ENCODE data around the gene AP2A1. TPM values are rescaled to one million over a fixed set of nuclear protein-coding genes. Genes with fewer than 3 reads are reported as not detected.

AP2A1 gene
- polyA plus RNA-seq, 2 of the 4 experiments (the other 2 are of a cell fraction): 36.6 to 58.6 TPM

DNA sequence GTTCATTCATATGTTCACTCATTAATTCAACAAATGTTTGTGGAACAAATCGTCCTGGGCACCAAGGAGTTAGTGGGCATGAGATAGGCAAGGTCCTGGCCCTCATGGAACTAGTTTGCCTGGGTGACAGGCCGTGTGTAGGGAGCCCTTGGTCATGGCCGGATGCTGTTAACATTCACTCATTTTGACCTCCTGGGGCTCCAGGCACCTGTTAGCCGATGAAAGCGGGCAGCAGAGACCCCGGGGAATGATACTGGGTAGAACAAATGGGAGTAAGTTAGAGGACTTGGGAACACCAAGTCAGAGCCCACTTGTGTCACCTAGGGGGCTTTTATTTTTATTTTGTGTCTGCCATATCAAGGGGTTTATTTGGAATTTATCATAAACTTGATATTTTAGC lies 57.9 kb downstream of the AP2A1 start:
- 75% methylated on average over 6 of the region's 6 CpGs for WGBS (ENCODE audit: missing lambda C conversion rate)
- no peak for FAIRE-seq

DNA sequence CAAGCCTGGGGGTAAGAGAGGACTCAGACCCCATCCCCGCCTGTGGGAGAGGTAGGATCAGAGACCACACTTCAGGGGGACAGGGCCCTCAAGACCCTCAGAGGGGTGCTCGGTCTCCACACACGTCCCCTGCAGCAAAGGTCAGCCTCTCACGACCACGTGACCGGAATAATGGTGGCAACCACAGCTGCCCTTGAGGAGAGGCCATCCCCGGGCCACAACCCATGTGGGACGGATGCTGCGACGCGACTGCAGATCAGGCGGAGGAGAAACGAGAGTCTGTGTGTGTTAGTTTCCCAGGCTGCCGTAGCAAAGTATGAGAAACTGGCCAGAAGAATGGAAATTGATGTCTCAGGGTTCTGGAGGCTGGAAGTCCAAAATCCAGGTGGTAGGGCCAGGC lies 60.2 kb downstream of the AP2A1 start:
- WGBS (ENCODE audit: missing lambda C conversion rate): 92% methylated on average over 14 of the region's 14 CpGs
- DNase-seq (ENCODE audit: low read depth in 1 of 2, low spot score in 1 of 2) (no peak), ATAC-seq (no peak), FAIRE-seq (no peak)
- TF ChIP-seq TP53 (CRISPR knock-in tag; IDR thresholded peaks at IDR 0.05) (no peak), RAD21 (conservative IDR thresholded peaks at IDR 0.05 in 1 of 2, IDR thresholded peaks at IDR 0.05 in 1 of 2) (no peak), POLR2A (IDR thresholded peaks at IDR 0.05; ENCODE audit: low read length) (no peak), HDAC2 (IDR thresholded peaks at IDR 0.05) (no peak), MAX (IDR thresholded peaks at IDR 0.05) (no peak), FOSL2 (IDR thresholded peaks at IDR 0.05) (no peak), FOSL2 (CRISPR knock-in tag; IDR thresholded peaks at IDR 0.05) (no peak), REST (IDR thresholded peaks at IDR 0.05) (no peak), ZFP36 (IDR thresholded peaks at IDR 0.05; ENCODE audit: borderline replicate concordance, partially characterized antibody) (no peak), NR3C1 (IDR thresholded peaks at IDR 0.05) (no peak), HOXB13 (CRISPR knock-in tag; IDR thresholded peaks at IDR 0.05; ENCODE audit: low read depth) (no peak), BCL3 (IDR thresholded peaks at IDR 0.05) (no peak), CBX8 (IDR thresholded peaks at IDR 0.05) (no peak), RCOR1 (IDR thresholded peaks at IDR 0.05; ENCODE audit: low read depth, low read length) (no peak), ZSCAN20 (CRISPR knock-in tag; IDR thresholded peaks at IDR 0.05) (no peak), CHD4 (IDR thresholded peaks at IDR 0.05; ENCODE audit: borderline replicate concordance) (no peak), RNF2 (IDR thresholded peaks at IDR 0.05; ENCODE audit: borderline replicate concordance, low read depth) (no peak)
- TF ChIP-seq, protein P1, sequence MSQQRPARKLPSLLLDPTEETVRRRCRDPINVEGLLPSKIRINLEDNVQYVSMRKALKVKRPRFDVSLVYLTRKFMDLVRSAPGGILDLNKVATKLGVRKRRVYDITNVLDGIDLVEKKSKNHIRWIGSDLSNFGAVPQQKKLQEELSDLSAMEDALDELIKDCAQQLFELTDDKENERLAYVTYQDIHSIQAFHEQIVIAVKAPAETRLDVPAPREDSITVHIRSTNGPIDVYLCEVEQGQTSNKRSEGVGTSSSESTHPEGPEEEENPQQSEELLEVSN (IDR thresholded peaks at IDR 0.05; ENCODE audit: borderline replicate concordance, low read depth): no peak
- Histone ChIP-seq H3K4me2 (no peak overlapping the region), H3K4me1 (no peaks in the 10 kb centered on the region), H3K9me3 (no peaks in the 10 kb centered on the region), H3K27ac (no peak overlapping the region), H3K4me3 (no peak overlapping the region)
- ChIA-PET POLR2A (no interaction called here), CTCF (interaction anchor here (1.0 kb wide), 1 partner anchor 23 kb away, joined by 4 read pairs; no protein-coding TSS in a partner anchor)

More for the DNA sequence above, 57.9 kb downstream of the AP2A1 start:
- no peak overlapping the region for H3K27ac ChIP-seq
- no peaks in the 10 kb centered on the region for H3K4me1 ChIP-seq
- ChIA-PET POLR2A (no interaction called here), CTCF (interaction anchor here (1.8 kb wide), 1 partner anchor 107 kb away, joined by 5 read pairs; no protein-coding TSS in a partner anchor)
- DNase-seq (ENCODE audit: low read depth in 1 of 2, low spot score in 1 of 2) (no peak), ATAC-seq (no peak)
- no peaks in the 10 kb centered on the region for H3K9me3 ChIP-seq
- no peak overlapping the region for H3K4me2 ChIP-seq
- TF ChIP-seq REST (IDR thresholded peaks at IDR 0.05) (no peak), MYC (IDR thresholded peaks at IDR 0.05; ENCODE audit: borderline replicate concordance, low read length) (no peak), MAFK (IDR thresholded peaks at IDR 0.05; ENCODE audit: partially characterized antibody) (no peak), KDM5A (IDR thresholded peaks at IDR 0.05) (no peak), RAD21 (conservative IDR thresholded peaks at IDR 0.05 in 1 of 2, IDR thresholded peaks at IDR 0.05 in 1 of 2) (no peak), EHF (CRISPR knock-in tag; IDR thresholded peaks at IDR 0.05) (no peak), NR3C1 (IDR thresholded peaks at IDR 0.05) (no peak)
- H3K4me3 ChIP-seq: no peak overlapping the region

All from A549 (cell line).